ENCODE results near the gene ZNF680. TPM values are rescaled to one million over a fixed set of nuclear protein-coding genes. Genes with fewer than 3 reads are reported as not detected.

The ZNF680 gene
- total and polyA plus RNA-seq, 2 donors from 2014 or later = 7.3 to 20.7 TPM

DNA sequence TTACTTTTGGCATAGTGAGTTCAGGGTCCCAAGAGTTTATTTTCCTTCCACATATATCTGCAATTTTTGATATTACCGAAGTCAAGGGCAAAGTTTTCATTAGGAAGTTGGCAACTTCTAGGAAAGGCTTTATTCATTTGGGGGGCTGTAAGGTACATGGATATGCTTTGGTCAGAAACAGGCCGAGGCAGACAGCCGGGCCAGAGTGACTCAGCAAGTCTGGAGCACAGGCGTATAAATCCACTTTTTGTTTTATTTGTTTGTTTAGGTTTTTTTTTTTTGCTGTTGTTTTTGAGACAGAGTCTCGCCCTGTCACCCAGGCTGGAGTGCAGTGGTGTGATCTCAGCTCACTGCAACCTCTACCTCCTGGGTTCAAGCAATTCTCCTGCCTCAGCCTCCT, 3.7 kb downstream of the ZNF680 start:
- Histone ChIP-seq H3K4me3 (ENCODE audit: low read length in 3 of 3) (peak overlapping the region in 1 of 3 donors; percentile 21), H3K36me3 (ENCODE audit: control insufficient read depth in 2 of 3, insufficient read depth in 3 of 3, low read length in 3 of 3) (no peaks in the 10 kb centered on the region), H3K9me3 (ENCODE audit: control insufficient read depth in 2 of 3, insufficient read depth in 1 of 3, low read length in 3 of 3) (no peaks in the 10 kb centered on the region), H3K9ac (ENCODE audit: low read length in 3 of 3) (no peak overlapping the region), H3K27ac (ENCODE audit: low read depth in 2 of 2, low read length in 2 of 2) (peak overlapping the region in 1 of 2 donors; percentile 11), H3K27me3 (ENCODE audit: control insufficient read depth, insufficient read depth, low read length) (no peaks in the 10 kb centered on the region), H3K4me1 (ENCODE audit: control insufficient read depth in 2 of 3, insufficient read depth in 2 of 3, low read depth in 1 of 3, low read length in 3 of 3) (no peaks in the 10 kb centered on the region)
- TF ChIP-seq, protein P1, sequence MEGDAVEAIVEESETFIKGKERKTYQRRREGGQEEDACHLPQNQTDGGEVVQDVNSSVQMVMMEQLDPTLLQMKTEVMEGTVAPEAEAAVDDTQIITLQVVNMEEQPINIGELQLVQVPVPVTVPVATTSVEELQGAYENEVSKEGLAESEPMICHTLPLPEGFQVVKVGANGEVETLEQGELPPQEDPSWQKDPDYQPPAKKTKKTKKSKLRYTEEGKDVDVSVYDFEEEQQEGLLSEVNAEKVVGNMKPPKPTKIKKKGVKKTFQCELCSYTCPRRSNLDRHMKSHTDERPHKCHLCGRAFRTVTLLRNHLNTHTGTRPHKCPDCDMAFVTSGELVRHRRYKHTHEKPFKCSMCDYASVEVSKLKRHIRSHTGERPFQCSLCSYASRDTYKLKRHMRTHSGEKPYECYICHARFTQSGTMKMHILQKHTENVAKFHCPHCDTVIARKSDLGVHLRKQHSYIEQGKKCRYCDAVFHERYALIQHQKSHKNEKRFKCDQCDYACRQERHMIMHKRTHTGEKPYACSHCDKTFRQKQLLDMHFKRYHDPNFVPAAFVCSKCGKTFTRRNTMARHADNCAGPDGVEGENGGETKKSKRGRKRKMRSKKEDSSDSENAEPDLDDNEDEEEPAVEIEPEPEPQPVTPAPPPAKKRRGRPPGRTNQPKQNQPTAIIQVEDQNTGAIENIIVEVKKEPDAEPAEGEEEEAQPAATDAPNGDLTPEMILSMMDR (IDR thresholded peaks at IDR 0.05; ENCODE audit: borderline replicate concordance, extremely low read depth, insufficient read depth) = no peak
- intact Hi-C loops (cut with DNase I) = no loop called here
- DNase-seq (no peak), FAIRE-seq (no peak)

DNA sequence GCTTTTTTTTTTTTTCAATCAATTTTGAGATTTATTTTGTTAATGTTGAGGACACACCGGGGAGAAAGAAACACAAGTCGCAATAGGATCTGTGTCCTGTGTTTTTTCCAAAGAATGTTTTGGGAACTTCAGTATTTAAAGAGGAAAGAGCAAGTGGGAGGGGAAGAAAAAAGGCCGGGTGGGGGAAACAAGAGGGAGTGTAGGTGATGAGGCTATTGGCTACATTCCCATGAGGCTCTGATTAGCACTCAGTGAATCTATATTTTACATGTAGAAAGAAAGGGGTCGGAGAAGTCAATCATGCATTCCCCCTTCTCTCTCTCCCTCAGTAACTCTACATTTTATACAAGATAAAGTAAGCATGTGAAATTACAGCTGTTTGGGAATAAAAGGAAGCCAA, 4.1 kb downstream of the ZNF680 start:
- H3K27me3 ChIP-seq (ENCODE audit: control insufficient read depth, insufficient read depth, low read length) = no peaks in the 10 kb centered on the region
- H3K4me1 ChIP-seq (ENCODE audit: control insufficient read depth in 2 of 3, insufficient read depth in 2 of 3, low read depth in 1 of 3, low read length in 3 of 3) = no peaks in the 10 kb centered on the region
- no peaks in the 10 kb centered on the region for H3K9me3 ChIP-seq (ENCODE audit: control insufficient read depth in 2 of 3, insufficient read depth in 1 of 3, low read length in 3 of 3)
- DNase-seq (no peak), FAIRE-seq (no peak)
- peak overlapping the region in 1 of 3 donors; percentile 21 for H3K4me3 ChIP-seq (ENCODE audit: low read length in 3 of 3)
- H3K9ac ChIP-seq (ENCODE audit: low read length in 3 of 3) = no peak overlapping the region
- TF ChIP-seq, protein P1 (IDR thresholded peaks at IDR 0.05; ENCODE audit: borderline replicate concordance, extremely low read depth, insufficient read depth) = no peak
- no peaks in the 10 kb centered on the region for H3K36me3 ChIP-seq (ENCODE audit: control insufficient read depth in 2 of 3, insufficient read depth in 3 of 3, low read length in 3 of 3)
- intact Hi-C loops (cut with DNase I) = no loop called here
- peak overlapping the region in 1 of 2 donors; percentile 11 for H3K27ac ChIP-seq (ENCODE audit: low read depth in 2 of 2, low read length in 2 of 2)

DNA sequence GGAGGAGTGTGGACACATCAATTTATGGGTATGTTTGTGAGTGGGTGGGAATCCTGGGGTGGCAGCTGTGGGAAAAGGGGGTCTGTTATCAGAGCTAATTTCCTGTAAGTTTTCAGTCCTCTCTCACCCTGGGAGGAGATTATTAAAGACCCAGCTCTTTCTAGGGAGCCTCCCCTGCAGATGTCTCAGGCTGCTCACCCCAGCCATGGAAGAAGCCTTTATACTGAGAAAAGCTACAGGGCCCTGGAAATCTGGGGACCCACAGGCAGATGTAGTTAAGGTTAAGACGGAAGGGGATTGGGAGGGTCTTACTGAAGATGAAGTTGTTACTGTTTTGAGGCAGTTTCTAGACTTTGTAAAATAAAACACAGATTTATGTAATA, 4.6 kb downstream of the ZNF680 start:
- FAIRE-seq (no peak), DNase-seq (no peak)
- TF ChIP-seq, protein P1 (IDR thresholded peaks at IDR 0.05; ENCODE audit: borderline replicate concordance, extremely low read depth, insufficient read depth) = no peak
- H3K4me1 ChIP-seq (ENCODE audit: control insufficient read depth in 2 of 3, insufficient read depth in 2 of 3, low read depth in 1 of 3, low read length in 3 of 3) = no peaks in the 10 kb centered on the region
- H3K36me3 ChIP-seq (ENCODE audit: control insufficient read depth in 2 of 3, insufficient read depth in 3 of 3, low read length in 3 of 3) = no peaks in the 10 kb centered on the region
- H3K27ac ChIP-seq (ENCODE audit: low read depth in 2 of 2, low read length in 2 of 2) = peak overlapping the region in 1 of 2 donors; percentile 17
- no peaks in the 10 kb centered on the region for H3K9me3 ChIP-seq (ENCODE audit: control insufficient read depth in 2 of 3, insufficient read depth in 1 of 3, low read length in 3 of 3)
- H3K9ac ChIP-seq (ENCODE audit: low read length in 3 of 3) = no peak overlapping the region
- intact Hi-C loops (cut with DNase I) = no loop called here
- H3K27me3 ChIP-seq (ENCODE audit: control insufficient read depth, insufficient read depth, low read length) = no peaks in the 10 kb centered on the region
- H3K4me3 ChIP-seq (ENCODE audit: low read length in 3 of 3) = no peak overlapping the region
